GM18508 (cell line): Measurements from ENCODE around the gene TLE3.

ENCODE experiments used
- ATAC-seq: cut with Tn5 transposase; IDR thresholded peaks from one replicate; pipeline ENCODE4 v1.9.1; 2021; ENCODE audit warnings: moderate number of reproducible peaks; ENCODE audit not compliant: insufficient read depth, unreplicated experiment

TLE3 gene

DNA sequence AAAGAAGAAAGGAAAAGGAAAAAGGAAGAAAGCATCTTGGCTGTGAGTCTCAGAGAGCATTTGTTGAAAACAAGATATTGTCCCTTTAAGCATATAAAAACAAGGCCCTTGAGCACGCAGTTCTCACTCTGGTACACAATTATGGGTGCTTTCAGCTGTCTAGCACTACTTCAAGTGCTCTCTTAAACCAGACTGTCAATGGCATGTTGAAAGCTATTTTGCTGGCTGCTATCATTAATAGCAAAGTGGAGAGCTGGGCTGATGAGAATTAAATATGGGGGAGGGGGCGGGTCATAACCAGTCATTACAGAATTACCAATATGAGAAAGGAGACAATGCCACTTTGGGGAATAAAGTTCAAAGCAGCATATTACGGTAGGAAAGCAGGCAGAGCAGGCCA, 9.3 kb downstream of the TLE3 start:
- no peak for ATAC-seq

DNA sequence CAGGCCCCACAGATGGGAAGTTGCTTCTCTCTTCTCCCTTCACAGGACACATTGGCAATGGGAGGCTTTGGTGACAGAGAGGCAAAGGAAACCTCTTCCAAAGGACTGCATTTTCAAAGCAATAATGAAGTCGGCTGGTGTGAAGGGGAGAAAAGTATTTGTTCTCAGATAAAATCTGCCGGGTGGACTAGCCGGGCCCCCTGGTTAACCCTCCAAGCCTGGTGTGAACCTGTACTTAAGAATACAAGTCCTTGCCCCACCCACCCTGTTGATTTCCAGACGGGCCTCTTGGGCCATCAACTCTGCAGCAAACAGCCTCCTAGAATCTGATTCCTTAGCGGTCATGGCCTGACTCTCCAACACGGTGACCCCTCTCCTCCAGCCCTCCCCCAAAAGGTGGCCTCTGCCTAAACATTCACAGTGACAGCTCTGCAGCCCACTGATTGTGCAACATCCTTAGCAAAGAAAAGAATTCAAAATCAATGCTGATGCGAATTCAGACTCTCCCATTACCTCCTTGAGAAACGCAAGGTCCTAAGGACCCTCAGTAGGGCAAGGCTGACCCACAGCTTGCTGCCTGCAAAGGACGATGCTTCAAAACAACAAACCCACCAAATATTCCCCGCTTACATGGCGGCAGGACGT, 9.9 kb downstream of the TLE3 start:
- ATAC-seq = no peak

DNA sequence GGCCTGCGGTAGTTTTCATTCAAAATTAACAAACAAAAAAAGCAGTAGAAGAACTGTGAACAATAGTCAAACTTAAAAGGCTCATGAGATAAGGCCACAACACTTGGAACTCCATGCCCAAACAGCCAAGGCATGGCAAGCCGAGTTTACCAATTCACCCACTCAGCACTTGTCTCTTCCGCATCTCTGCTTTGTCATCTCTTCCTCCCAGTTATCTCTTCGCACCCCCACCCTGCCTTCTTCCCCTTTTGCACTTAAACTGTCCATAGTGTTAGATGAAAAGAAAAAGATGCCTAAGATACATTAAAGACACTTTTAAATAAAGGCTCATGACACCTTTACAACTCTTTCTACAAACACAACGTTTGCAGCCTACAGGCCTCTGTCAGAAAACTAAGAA, 11.1 kb downstream of the TLE3 start:
- ATAC-seq = no peak

DNA sequence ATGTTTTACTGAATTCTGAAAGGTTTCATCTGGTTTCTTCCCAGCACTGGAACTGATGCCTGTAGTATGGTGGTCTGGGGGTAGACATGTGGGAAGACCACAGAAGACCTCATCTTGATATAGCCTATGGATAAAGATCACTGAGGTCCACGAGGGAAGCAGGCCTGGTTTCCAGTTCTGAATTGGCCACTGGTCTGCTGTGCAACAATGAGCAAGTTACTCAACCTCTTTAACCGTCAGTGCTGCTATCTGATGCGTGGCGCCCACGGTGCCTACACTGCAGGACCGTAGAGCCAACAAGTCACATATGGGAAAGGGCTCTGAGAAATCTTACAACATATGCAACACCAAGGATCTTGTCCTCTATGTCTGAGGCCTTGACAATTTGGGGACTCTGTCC, 13.3 kb downstream of the TLE3 start:
- no peak for ATAC-seq

DNA sequence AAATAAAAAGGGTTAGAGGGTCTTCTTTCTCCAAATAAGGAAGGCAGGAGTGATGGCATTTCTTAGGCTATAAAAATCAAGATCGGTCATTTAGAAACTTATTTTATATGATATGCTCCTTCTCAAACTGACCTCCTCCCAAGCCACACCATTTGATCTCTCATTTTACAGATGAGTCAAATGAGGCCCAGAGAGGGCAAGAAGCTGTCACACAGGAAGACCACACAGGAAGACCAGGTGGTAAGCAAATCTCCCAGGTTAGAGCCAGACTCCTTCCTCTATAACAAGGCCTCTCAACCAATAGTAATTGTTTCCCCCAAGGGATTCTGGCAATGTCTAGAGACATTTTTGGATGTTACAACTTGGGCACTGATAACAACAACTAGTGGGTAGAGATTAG, 13.8 kb downstream of the TLE3 start:
- ATAC-seq = no peak

GRCh38 chr15:70083418-70083817, 14.3 kb downstream of the TLE3 start:
- ATAC-seq = no peak

DNA sequence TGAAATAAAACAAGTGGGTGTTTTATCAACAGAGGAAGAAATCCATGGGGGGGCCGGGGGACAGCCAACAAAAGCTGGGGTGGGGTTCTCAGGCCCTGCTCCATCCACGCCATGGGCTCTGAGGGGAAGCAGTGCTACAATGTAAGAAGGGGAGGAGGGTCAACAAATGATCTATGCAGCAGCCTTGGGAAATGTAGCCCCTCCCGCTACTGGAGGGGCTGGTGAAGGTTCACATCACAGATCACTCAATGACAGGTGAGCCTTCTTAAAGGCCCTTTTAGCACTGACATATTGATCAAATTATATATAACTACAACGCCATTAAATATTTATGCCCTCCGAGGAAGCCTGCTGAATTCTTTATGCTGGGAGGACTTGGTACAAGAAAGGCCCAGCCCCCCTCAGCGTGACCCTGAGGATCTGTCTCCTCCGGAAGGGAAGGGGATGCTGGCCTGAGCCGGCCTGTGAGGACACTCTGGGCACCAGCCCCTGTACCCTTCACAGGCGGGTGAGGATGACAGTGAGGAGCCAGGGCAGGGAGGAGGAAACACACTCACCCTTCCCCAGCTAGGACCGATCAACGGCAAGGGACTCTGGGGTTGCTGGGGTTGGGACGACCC, 15.3 kb downstream of the TLE3 start:
- no peak for ATAC-seq

- ATAC-seq = no peak
These were observed 16.1 kb downstream of the TLE3 start for GRCh38 chr15:70081612-70082011.

GRCh38 chr15:70080347-70080746, 17.4 kb downstream of the TLE3 start:
- no peak for ATAC-seq

- ATAC-seq = no peak
These were observed 17.8 kb downstream of the TLE3 start for GRCh38 chr15:70079888-70080287.

- no peak for ATAC-seq
These were observed 18.9 kb downstream of the TLE3 start for GRCh38 chr15:70078578-70079417.

GRCh38 chr15:70077188-70078147, 20.2 kb downstream of the TLE3 start:
- no peak for ATAC-seq

DNA sequence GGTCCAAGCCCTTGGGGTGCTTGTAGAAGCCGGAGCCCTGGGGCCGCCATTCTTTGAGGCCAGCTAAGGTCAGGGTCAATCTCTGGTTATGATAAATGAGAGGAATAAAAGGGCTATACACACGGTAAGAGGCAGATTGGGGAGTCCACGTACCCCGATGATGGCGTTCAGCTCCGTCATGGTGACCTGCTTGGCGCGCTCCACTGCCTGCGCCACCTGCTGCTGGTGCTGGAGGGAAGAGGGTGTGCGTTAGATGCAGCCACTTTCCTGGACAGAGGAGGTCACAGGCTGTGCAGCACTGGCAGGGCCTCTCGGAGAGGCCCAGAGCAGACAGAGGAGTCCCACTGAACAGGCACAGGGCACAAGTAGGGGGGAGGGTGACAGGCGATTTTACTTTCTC, 23.3 kb downstream of the TLE3 start:
- ATAC-seq = no peak

DNA sequence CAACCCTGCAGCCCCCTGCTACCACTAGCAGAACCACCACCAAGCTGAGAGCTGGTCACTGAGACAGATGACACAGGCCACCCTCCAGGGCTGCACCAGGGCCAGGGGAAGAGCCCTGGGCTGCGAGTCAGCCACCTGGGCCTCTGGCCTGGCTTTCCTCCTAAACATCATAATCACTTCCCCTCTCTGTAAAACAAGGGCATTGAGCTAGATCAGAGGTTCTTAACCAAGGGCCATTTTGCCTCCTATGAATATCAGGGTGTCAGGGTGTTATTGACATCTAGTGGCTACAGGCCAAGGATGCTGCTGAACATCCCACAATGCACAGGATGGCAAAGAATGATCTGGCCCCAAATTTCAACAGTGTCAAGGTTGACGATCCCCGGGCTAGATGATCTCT, 25.2 kb downstream of the TLE3 start:
- ATAC-seq = no peak

GRCh38 chr15:70071799-70072198, 25.9 kb downstream of the TLE3 start:
- no peak for ATAC-seq

DNA sequence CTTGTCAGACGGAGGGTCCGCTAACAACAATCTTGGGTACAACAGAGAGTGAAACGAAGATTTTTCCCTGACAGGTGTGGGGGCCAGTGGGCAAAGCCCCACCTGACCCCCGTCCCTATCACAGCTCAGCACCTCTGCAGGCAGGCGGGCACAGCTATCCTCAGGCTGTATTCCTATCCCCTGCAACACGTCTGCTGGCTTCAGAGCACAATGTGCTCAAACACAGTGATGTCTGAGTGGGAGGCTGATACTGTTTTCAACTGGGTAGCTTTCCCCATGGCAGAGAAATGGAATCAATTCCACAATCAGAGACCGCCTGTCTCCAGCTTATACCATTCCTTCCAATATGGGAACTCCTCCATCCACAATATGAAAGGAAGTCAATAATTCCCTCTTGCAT, 28.0 kb downstream of the TLE3 start:
- no peak for ATAC-seq

- ATAC-seq = no peak
These were observed 28.7 kb downstream of the TLE3 start for GRCh38 chr15:70068783-70069565.

DNA sequence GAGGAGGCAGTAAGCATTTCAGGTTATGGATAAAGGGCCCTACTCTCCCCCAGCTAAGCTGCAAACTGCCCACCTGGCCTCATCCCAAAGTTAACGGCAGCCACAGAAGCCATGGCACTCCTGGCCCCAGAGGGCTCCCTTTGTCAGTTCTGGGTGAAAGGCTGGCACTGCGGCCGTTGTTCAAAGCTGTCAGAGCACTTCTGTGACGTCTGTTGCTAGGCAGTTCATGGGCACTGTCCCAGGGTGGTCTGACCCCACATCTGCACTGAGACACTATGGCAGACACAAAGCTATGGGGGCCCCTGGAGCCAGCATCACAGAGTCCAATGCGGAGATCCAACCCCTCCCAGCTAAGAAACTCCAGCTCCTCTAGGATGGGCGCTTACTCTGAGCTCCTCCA, 30.0 kb downstream of the TLE3 start:
- no peak for ATAC-seq

GRCh38 chr15:70067011-70067410, 30.7 kb downstream of the TLE3 start:
- ATAC-seq = no peak

- no peak for ATAC-seq
These were observed 31.3 kb downstream of the TLE3 start for GRCh38 chr15:70066447-70066846.
